GM19452 (cell line): ENCODE measurements around the gene PSMB5.

Experiments used
- ATAC-seq: cut with Tn5 transposase; IDR thresholded peaks from one replicate; pipeline ENCODE4 v1.9.1; 2021; ENCODE audit not compliant: unreplicated experiment

Gene PSMB5

GRCh38 chr14:22995889-22996625 is 38.6 kb downstream of the PSMB5 start:
- ATAC-seq = no peak

- ATAC-seq = no peak
Measured at GRCh38 chr14:22994762-22995275, 39.9 kb downstream of the PSMB5 start.

GRCh38 chr14:22993517-22993916 is 41.2 kb downstream of the PSMB5 start:
- ATAC-seq = no peak

- ATAC-seq = no peak
Measured at GRCh38 chr14:22991852-22992251, 42.8 kb downstream of the PSMB5 start.

GRCh38 chr14:22987291-22987690 is 47.4 kb downstream of the PSMB5 start:
- no peak for ATAC-seq

- no peak for ATAC-seq
Measured at GRCh38 chr14:22986508-22987054, 48.1 kb downstream of the PSMB5 start.

- ATAC-seq = no peak
Measured at GRCh38 chr14:22985894-22986507, 48.7 kb downstream of the PSMB5 start.

- ATAC-seq = no peak
Measured at GRCh38 chr14:22984959-22985658, 49.6 kb downstream of the PSMB5 start.

- no peak for ATAC-seq
Measured at GRCh38 chr14:22982477-22983245, 52.0 kb downstream of the PSMB5 start, which contains the start of gene AJUBA. Gene AJUBA, minus strand, starts transcription at chr14:22982551. Its CDS starts 285 bp downstream, at chr14:22982266.

- ATAC-seq = no peak
Measured at GRCh38 chr14:22981876-22982476, 52.7 kb downstream of the PSMB5 start.

- no peak for ATAC-seq
Measured at GRCh38 chr14:22981090-22981875, 53.4 kb downstream of the PSMB5 start.

- ATAC-seq = no peak
Measured at GRCh38 chr14:22980672-22981089, 54.0 kb downstream of the PSMB5 start.

- ATAC-seq = no peak
Measured at GRCh38 chr14:22979748-22980392, 54.8 kb downstream of the PSMB5 start.

GRCh38 chr14:22978981-22979671 is 55.6 kb downstream of the PSMB5 start:
- no peak for ATAC-seq

GRCh38 chr14:22978487-22978837 is 56.2 kb downstream of the PSMB5 start:
- no peak for ATAC-seq

- no peak for ATAC-seq
Measured at GRCh38 chr14:22977684-22978486, 56.8 kb downstream of the PSMB5 start.

- ATAC-seq = no peak
Measured at GRCh38 chr14:22977434-22977683, 57.3 kb downstream of the PSMB5 start.
